ENCODE data around the gene TTLL9. TPM values are rescaled to one million over a fixed set of nuclear protein-coding genes. Genes with fewer than 3 reads are reported as not detected.

Gene TTLL9
- total and polyA plus RNA-seq, 2 of the 13 experiments (the other 11 are each of a cell fraction or from before 2014, with no cell fraction given), result not detected

DNA sequence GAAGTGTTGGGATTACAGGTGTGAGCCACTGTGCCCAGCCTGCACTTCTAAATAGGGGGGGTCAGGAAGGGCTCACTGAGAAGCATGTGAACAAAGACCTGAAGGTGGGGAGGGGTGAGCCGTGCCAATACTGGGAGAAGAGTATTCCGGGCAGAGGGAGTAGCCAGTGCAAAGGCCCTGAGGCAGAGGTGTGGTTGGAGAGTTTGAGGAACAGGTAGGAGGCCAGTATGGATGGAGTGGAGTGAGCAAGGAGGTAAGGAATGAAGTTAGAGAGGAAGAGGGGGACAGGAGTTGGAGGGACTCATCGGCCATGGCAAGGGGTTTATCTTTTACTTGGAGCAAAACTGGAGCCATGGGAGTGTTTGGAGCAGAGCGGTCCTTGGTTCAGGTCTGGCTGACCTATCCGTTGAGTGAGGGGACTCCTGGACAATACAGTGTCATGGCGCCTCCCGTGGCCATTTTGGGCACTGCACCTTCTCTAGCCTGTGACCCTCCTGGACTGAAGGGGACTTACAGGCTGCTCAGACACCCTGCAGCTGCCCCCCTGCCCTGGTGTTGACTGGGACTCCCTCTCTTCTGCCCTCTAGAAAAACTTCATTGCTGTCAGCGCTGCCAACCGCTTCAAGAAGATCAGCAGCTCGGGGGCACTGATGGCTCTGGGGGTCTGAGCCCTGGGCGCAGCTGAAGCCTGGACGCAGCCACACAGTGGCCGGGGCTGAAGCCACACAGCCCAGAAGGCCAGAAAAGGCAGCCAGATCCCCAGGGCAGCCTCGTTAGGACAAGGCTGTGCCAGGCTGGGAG lies 37.1 kb upstream of the TTLL9 start (continued):
- TF ChIP-seq, protein P1, sequence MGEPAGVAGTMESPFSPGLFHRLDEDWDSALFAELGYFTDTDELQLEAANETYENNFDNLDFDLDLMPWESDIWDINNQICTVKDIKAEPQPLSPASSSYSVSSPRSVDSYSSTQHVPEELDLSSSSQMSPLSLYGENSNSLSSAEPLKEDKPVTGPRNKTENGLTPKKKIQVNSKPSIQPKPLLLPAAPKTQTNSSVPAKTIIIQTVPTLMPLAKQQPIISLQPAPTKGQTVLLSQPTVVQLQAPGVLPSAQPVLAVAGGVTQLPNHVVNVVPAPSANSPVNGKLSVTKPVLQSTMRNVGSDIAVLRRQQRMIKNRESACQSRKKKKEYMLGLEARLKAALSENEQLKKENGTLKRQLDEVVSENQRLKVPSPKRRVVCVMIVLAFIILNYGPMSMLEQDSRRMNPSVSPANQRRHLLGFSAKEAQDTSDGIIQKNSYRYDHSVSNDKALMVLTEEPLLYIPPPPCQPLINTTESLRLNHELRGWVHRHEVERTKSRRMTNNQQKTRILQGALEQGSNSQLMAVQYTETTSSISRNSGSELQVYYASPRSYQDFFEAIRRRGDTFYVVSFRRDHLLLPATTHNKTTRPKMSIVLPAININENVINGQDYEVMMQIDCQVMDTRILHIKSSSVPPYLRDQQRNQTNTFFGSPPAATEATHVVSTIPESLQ (CRISPR knock-in tag; conservative IDR thresholded peaks at IDR 0.05), result no peak
- 0 out of 2 replicates have a peak, but pooled peaks have one; percentile 19 for TF ChIP-seq ZNF552 (CRISPR knock-in tag; IDR thresholded peaks at IDR 0.05; ENCODE audit: borderline replicate concordance)
- no peak for TF ChIP-seq ZNF350 (CRISPR knock-in tag; IDR thresholded peaks at IDR 0.05; ENCODE audit: borderline replicate concordance, low read depth)
- TF ChIP-seq ERF (CRISPR knock-in tag; IDR thresholded peaks at IDR 0.05), result 0 out of 2 replicates have a peak, but pooled peaks have one; percentile 17
- TF ChIP-seq ZNF343 (CRISPR knock-in tag; IDR thresholded peaks at IDR 0.05), result no peak
- TF ChIP-seq SMAD9 (CRISPR knock-in tag; IDR thresholded peaks at IDR 0.05), result no peak
- TF ChIP-seq, protein P2, sequence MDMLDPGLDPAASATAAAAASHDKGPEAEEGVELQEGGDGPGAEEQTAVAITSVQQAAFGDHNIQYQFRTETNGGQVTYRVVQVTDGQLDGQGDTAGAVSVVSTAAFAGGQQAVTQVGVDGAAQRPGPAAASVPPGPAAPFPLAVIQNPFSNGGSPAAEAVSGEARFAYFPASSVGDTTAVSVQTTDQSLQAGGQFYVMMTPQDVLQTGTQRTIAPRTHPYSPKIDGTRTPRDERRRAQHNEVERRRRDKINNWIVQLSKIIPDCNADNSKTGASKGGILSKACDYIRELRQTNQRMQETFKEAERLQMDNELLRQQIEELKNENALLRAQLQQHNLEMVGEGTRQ (IDR thresholded peaks at IDR 0.05; ENCODE audit: low read depth, low read length), result no peak
- TF ChIP-seq, protein P2 (CRISPR knock-in tag; IDR thresholded peaks at IDR 0.05; ENCODE audit: borderline replicate concordance), result no peak
- TF ChIP-seq SMC3 (IDR thresholded peaks at IDR 0.05; ENCODE audit: low read length), result peak; percentile 22; the same call in 1 of the 2 replicates
- TF ChIP-seq CCAR2 (optimal IDR thresholded peaks at IDR 0.05; ENCODE audit: low read depth, low read length), result no peak
- TF ChIP-seq PHB2 (IDR thresholded peaks at IDR 0.05; ENCODE audit: partially characterized antibody), result no peak
- TF ChIP-seq SALL1 (CRISPR knock-in tag; IDR thresholded peaks at IDR 0.05), result 0 out of 2 replicates have a peak, but pooled peaks have one; percentile 14
- TF ChIP-seq FOSL2 (CRISPR knock-in tag; IDR thresholded peaks at IDR 0.05), result 0 out of 2 replicates have a peak, but pooled peaks have one; percentile 13
- no peak for TF ChIP-seq ZNF772 (CRISPR knock-in tag; IDR thresholded peaks at IDR 0.05)
- TF ChIP-seq MAZ (IDR thresholded peaks at IDR 0.05; ENCODE audit: borderline replicate concordance, low read depth, low read length), result peak; percentile 23; the same call in 1 of the 2 replicates
- no peak for TF ChIP-seq MAZ (CRISPR knock-in tag; IDR thresholded peaks at IDR 0.05; ENCODE audit: low read depth)
- no peak for TF ChIP-seq ZNF460 (CRISPR knock-in tag; IDR thresholded peaks at IDR 0.05; ENCODE audit: borderline replicate concordance)
- no peak for TF ChIP-seq ZKSCAN5 (CRISPR knock-in tag; IDR thresholded peaks at IDR 0.05)
- no peak for TF ChIP-seq NCOA1 (CRISPR knock-in tag; IDR thresholded peaks at IDR 0.05)
- no peak for TF ChIP-seq REL (CRISPR knock-in tag; conservative IDR thresholded peaks at IDR 0.05)
- no peak for TF ChIP-seq ZNF563 (CRISPR knock-in tag; IDR thresholded peaks at IDR 0.05)
- no peak for TF ChIP-seq HNRNPK (IDR thresholded peaks at IDR 0.05; ENCODE audit: low read depth, low read length, poor library complexity, severe bottlenecking)
- TF ChIP-seq ZNF639 (CRISPR knock-in tag; conservative IDR thresholded peaks at IDR 0.05), result 0 out of 2 replicates have a peak, but pooled peaks have one; percentile 24
- TF ChIP-seq ZSCAN9 (CRISPR knock-in tag; IDR thresholded peaks at IDR 0.05; ENCODE audit: borderline replicate concordance), result no peak

Measured in HepG2 (cell line).